Endothelial cell of umbilical vein (primary cell): ENCODE measurements around the gene CHST8. TPM values are rescaled to one million over a fixed set of nuclear protein-coding genes. Genes with fewer than 3 reads are reported as not detected.

Source experiments
- BruUV-seq: library from RNA; stranded (reverse); fragments of 400-500 nt; replicated peaks from 2 replicates; lab custom pipeline; 2021; lab: Mats Ljungman, UMichigan
- CTCF ChIA-PET: fragments of 300-600, 350-600 bp; sonication (Branson Sonifier 250); formaldehyde crosslinking; loops from one replicate; lab custom pipeline; 2021; ENCODE audit warnings: antibody characterized with exemption, inconsistent platforms; lab: Charles Lee
- POLR2A ChIA-PET: fragments of 300-600, 350-600 bp; sonication (Branson Sonifier 250); formaldehyde crosslinking; loops from one replicate; lab custom pipeline; 2021; ENCODE audit warnings: antibody characterized with exemption, inconsistent platforms; lab: Charles Lee
- DNase-seq: peaks from one replicate; pipeline ENCODE4 v3.0.0-alpha.2; 2011; ENCODE audit warnings: low read depth, low spot score
- FAIRE-seq: peaks from 2 replicates; lab custom pipeline; 2011; peaks lifted over from hg19 to GRCh38; lab: Jason Lieb, UNC
- H2AFZ ChIP-seq: 2 replicates; pipeline ENCODE4 v1.6.0; 2012; ENCODE audit warnings: low read depth, low read length, control low read depth, inconsistent platforms
- H3K27ac ChIP-seq: 2 replicates; pipeline ENCODE4 v1.5.1; 2011; ENCODE audit warnings: low read depth, mild to moderate bottlenecking, control low read depth, low read length, moderate library complexity; ENCODE audit not compliant: insufficient read depth
- H3K27me3 ChIP-seq, 2 experiments: 2 replicates each; pipeline versions ENCODE4 v1.6.0 to v1.6.1; 2011; ENCODE audit warnings: low read length in 2 of 2, mixed read lengths in 1 of 2; ENCODE audit not compliant: control insufficient read depth in 2 of 2, insufficient read depth in 2 of 2
- H3K36me3 ChIP-seq, 2 experiments: 2 replicates in 1 of 2; 3 replicates in 1 of 2; pipeline ENCODE4 v1.5.1; 2011; ENCODE audit warnings: low read length in 2 of 2, mild to moderate bottlenecking in 1 of 2, moderate library complexity in 1 of 2; ENCODE audit not compliant: control insufficient read depth in 2 of 2, insufficient read depth in 2 of 2; ENCODE audit errors: extremely low read depth in 1 of 2
- H3K4me1 ChIP-seq: 3 replicates; pipeline ENCODE4 v1.5.1; 2011; ENCODE audit warnings: mild to moderate bottlenecking, low read length; ENCODE audit not compliant: control insufficient read depth, insufficient read depth; ENCODE audit errors: extremely low read depth
- H3K4me2 ChIP-seq: 2 replicates; pipeline ENCODE4 v1.6.1; 2011; ENCODE audit warnings: low read length, control low read depth, mixed read lengths; ENCODE audit not compliant: insufficient read depth
- H3K4me3 ChIP-seq, 3 experiments: fragments of 200-600 bp in 1 of 3; sonication (generic), shearing (Covaris generic) in 1 of 3; replicated peaks in 1 of 3; 2 replicates each; pipeline ENCODE4 v1.5.1; 2011 to 2016; ENCODE audit warnings: control low read depth in 3 of 3, low read length in 3 of 3, mild to moderate bottlenecking in 2 of 3, inconsistent platforms in 1 of 3, low read depth in 1 of 3, moderate library complexity in 1 of 3; ENCODE audit not compliant: insufficient read depth in 1 of 3
- H3K79me2 ChIP-seq: 2 replicates; pipeline ENCODE4 v1.6.0; 2012; ENCODE audit warnings: low read length, inconsistent platforms; ENCODE audit not compliant: control insufficient read depth, insufficient read depth
- H3K9ac ChIP-seq: replicated peaks from 2 replicates; pipeline ENCODE3; 2011; ENCODE audit warnings: low read length, control low read depth; ENCODE audit not compliant: insufficient read depth; ENCODE audit errors: extremely low read depth
- H3K9me1 ChIP-seq: replicated peaks from 3 replicates; pipeline ENCODE4 v1.6.0; 2011; ENCODE audit warnings: mild to moderate bottlenecking, low read length; ENCODE audit not compliant: control insufficient read depth, insufficient read depth; ENCODE audit errors: extremely low read depth
- H3K9me3 ChIP-seq: replicated peaks from 2 replicates; pipeline ENCODE4 v1.5.1; 2012; ENCODE audit warnings: low read length, inconsistent platforms; ENCODE audit not compliant: control insufficient read depth, insufficient read depth
- H4K20me1 ChIP-seq: replicated peaks from 2 replicates; pipeline ENCODE3; 2011; ENCODE audit warnings: mild to moderate bottlenecking, low read length; ENCODE audit not compliant: control insufficient read depth, insufficient read depth; ENCODE audit errors: extremely low read depth
- FOS ChIP-seq: IDR thresholded peaks from 2 replicates; pipeline ENCODE4 v1.6.1; 2011; ENCODE audit warnings: mild to moderate bottlenecking, low read length, moderate library complexity, borderline replicate concordance; ENCODE audit not compliant: insufficient read depth
- GATA2 ChIP-seq: IDR thresholded peaks from 2 replicates; pipeline ENCODE4 v1.7.0; 2011; ENCODE audit warnings: low read depth, mild to moderate bottlenecking, moderate library complexity, mixed read lengths, low read length; ENCODE audit not compliant: insufficient read length, insufficient read depth
- MYC ChIP-seq: IDR thresholded peaks from one replicate; pipeline ENCODE4 v1.6.1; 2011; ENCODE audit warnings: mild to moderate bottlenecking, low read depth, low read length
- POLR2A ChIP-seq: IDR thresholded peaks from 2 replicates; pipeline ENCODE4 v1.6.1; 2012; ENCODE audit warnings: low read depth, mild to moderate bottlenecking, control low read depth, low read length
- POLR2AphosphoS5 ChIP-seq: IDR thresholded peaks from 2 replicates; pipeline ENCODE4 v1.6.1; 2012; ENCODE audit warnings: low read depth, mild to moderate bottlenecking, control low read depth, low read length, moderate library complexity; ENCODE audit not compliant: insufficient read depth
- dilution Hi-C: fragments of 300-500 bp; cut with MboI; formaldehyde crosslinking; loops from one replicate; pipeline ENCODE4 v1.15.0; 2019; ENCODE audit warnings: low sequenced_read_pairs; ENCODE audit not compliant: extremely low pct_ligation_motif_present
- intact Hi-C: fragments of 100-400 bp; cut with micrococcal nuclease; formaldehyde crosslinking; loops from one replicate; pipeline ENCODE4 v1.10.0; 2022
- polyA plus RNA-seq, 4 experiments: library from polyadenylated mRNA; depleted of rRNA in 3 of 4; stranded (reverse) in 3 of 4; unstranded in 1 of 4; fragments of >200 nt; gene quantifications; 2 replicates each; pipeline versions ENCODE4 v1.2.1 to v1.2.3, GENCODE V29; 2011 to 2012; ENCODE audit warnings: missing spikeins in 1 of 4
- total RNA-seq: library from RNA; stranded (reverse); gene quantifications from 2 replicates; pipeline ENCODE4 v1.2.3, GENCODE V29; 2021

CHST8 gene
- total and polyA plus RNA-seq, 2 donors (not counting 3 experiments of a cell fraction or from before 2014, with no cell fraction given) = not detected

GRCh38 chr19:33641261-33641660 lies 19.5 kb downstream of the CHST8 start:
- dilution Hi-C loops = no loop called here
- POLR2A ChIA-PET = interaction anchor here (0.6 kb wide), 1 partner anchor 194 kb away, joined by 3 read pairs; no protein-coding TSS in a partner anchor
- CTCF ChIA-PET = no interaction called here
- no peaks in the 10 kb centered on the region for H3K79me2 ChIP-seq
- H3K4me2 ChIP-seq = no peak overlapping the region
- DNase-seq (no peak), FAIRE-seq (no peak)
- no peaks in the 10 kb centered on the region for H3K27me3 ChIP-seq
- no peak overlapping the region for H3K27ac ChIP-seq
- no peak for TF ChIP-seq FOS
- no peak for TF ChIP-seq POLR2A
- no peak for TF ChIP-seq POLR2AphosphoS5
- TF ChIP-seq MYC = no peak
- intact Hi-C loops = no loop called here
- BruUV-seq = no TSS peak
- no peaks in the 10 kb centered on the region for H3K9me1 ChIP-seq
- H2AFZ ChIP-seq = no peak overlapping the region
- no peaks in the 10 kb centered on the region for H3K9me3 ChIP-seq
- no peak overlapping the region for H3K9ac ChIP-seq
- no peaks in the 10 kb centered on the region for H4K20me1 ChIP-seq
- H3K36me3 ChIP-seq = no peaks in the 10 kb centered on the region
- no peaks in the 10 kb centered on the region for H3K4me1 ChIP-seq
- H3K4me3 ChIP-seq = no peak overlapping the region

GRCh38 chr19:33641956-33642498 lies 20.3 kb downstream of the CHST8 start:
- TF ChIP-seq MYC = no peak
- no peak for TF ChIP-seq POLR2AphosphoS5
- TF ChIP-seq FOS = no peak
- TF ChIP-seq GATA2 = no peak
- intact Hi-C loops = no loop called here
- H3K27me3 ChIP-seq = no peaks in the 10 kb centered on the region
- no peaks in the 10 kb centered on the region for H3K79me2 ChIP-seq
- FAIRE-seq = no peak
- no peaks in the 10 kb centered on the region for H3K9me1 ChIP-seq
- no peak for DNase-seq
- BruUV-seq = no TSS peak
- H3K9ac ChIP-seq = no peak overlapping the region
- H3K36me3 ChIP-seq = no peaks in the 10 kb centered on the region
- H3K4me2 ChIP-seq = no peak overlapping the region
- H3K27ac ChIP-seq = no peak overlapping the region
- no peaks in the 10 kb centered on the region for H4K20me1 ChIP-seq
- H2AFZ ChIP-seq = no peak overlapping the region
- no peak overlapping the region for H3K4me3 ChIP-seq
- no peaks in the 10 kb centered on the region for H3K4me1 ChIP-seq
- dilution Hi-C loops = no loop called here
- no peaks in the 10 kb centered on the region for H3K9me3 ChIP-seq
- ChIA-PET POLR2A (no interaction called here), CTCF (no interaction called here)
